ENCODE measurements around the gene SPPL2A. TPM values are rescaled to one million over a fixed set of nuclear protein-coding genes. Genes with fewer than 3 reads are reported as not detected.

Gene SPPL2A
- total and polyA plus RNA-seq, 8 donors: 70.9 to 172 (median 84.1) TPM

DNA sequence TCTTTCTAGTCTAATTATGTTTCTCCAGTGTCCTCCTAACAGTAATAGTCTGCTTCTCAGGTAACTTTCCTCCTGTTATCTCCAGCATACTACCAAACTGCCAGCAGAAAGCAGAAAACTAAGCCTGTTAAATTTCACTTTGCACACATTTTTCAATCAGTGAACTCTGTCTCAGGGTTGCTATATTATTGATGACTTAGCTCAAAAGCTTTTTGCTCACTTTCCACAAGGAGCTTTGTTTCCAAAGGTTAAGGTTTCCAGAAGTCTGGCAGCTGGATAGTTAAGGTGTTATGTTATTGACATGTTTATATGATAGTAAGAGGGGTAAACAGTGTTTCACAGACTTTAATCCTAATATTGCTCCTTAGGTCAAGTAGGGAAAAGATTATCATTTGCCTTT lies 84.0 kb downstream of the SPPL2A start:
- TF ChIP-seq, protein P1, sequence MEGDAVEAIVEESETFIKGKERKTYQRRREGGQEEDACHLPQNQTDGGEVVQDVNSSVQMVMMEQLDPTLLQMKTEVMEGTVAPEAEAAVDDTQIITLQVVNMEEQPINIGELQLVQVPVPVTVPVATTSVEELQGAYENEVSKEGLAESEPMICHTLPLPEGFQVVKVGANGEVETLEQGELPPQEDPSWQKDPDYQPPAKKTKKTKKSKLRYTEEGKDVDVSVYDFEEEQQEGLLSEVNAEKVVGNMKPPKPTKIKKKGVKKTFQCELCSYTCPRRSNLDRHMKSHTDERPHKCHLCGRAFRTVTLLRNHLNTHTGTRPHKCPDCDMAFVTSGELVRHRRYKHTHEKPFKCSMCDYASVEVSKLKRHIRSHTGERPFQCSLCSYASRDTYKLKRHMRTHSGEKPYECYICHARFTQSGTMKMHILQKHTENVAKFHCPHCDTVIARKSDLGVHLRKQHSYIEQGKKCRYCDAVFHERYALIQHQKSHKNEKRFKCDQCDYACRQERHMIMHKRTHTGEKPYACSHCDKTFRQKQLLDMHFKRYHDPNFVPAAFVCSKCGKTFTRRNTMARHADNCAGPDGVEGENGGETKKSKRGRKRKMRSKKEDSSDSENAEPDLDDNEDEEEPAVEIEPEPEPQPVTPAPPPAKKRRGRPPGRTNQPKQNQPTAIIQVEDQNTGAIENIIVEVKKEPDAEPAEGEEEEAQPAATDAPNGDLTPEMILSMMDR (IDR thresholded peaks at IDR 0.05): no peak
- DNase-seq: no peak

DNA sequence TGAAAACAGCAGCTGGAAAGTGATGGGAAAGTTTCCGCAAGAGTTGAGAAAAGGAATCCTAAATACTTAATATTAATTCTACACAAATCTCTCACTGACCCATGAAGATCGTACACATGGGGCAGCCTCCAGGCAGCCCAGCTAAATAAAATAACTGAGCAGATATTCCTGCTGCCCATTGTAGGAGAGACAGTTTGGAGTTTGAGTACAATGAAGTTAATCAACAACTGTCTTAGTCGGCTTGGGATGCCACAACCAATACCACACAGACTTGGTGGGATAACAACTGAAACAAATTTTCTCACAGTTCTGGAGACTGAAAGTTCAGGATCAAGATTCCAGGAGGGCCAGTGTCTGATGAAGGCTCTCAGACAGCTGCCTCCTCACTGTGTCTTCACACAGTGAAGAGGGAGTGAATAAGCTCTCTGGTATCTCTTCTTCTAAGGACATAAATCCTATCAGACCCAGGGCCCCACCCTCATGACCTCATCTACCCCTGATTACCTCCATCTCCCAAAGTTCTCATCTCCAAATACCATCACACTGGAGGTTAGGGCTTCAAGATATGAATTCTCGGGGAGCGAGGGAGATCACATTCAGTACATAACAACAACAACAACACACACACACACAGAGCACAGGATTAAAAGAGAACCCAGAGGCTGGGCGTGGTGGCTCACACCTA lies 88.6 kb downstream of the SPPL2A start:
- Histone ChIP-seq H3K9me3 (no peaks in the 10 kb centered on the region), H3K27ac (no peak overlapping the region), H3K36me3 (peaks cover 0 to 10% of the 10 kb centered on the region in 2 donors), H3K27me3 (no peaks in the 10 kb centered on the region), H3K4me1 (peaks cover 0 to 30% of the 10 kb centered on the region in 2 donors), H3K4me3 (no peak overlapping the region)
- intact Hi-C loops (cut with DNase I): loop anchor here (5.0 to 10.0 kb wide), 2 partner anchors 200 to 218 kb away; no protein-coding TSS in a partner anchor
- ATAC-seq (no peak), DNase-seq (no peak)
- TF ChIP-seq, protein P1 (IDR thresholded peaks at IDR 0.05): no peak

More for the DNA sequence above, 84.0 kb downstream of the SPPL2A start:
- intact Hi-C loops (cut with DNase I): loop anchor here in 1 of 2 donors (10.0 kb wide), 1 partner anchor 83 kb away; the partner anchor contains the start of gene SPPL2A
- H3K27ac ChIP-seq: no peak overlapping the region
- H3K4me3 ChIP-seq: no peak overlapping the region
- H3K27me3 ChIP-seq: no peaks in the 10 kb centered on the region
- H3K9me3 ChIP-seq: no peaks in the 10 kb centered on the region
- H3K36me3 ChIP-seq: no peaks in the 10 kb centered on the region
- H3K4me1 ChIP-seq: peaks cover 0 to 49% of the 10 kb centered on the region in 2 donors
- ATAC-seq: no peak

DNA sequence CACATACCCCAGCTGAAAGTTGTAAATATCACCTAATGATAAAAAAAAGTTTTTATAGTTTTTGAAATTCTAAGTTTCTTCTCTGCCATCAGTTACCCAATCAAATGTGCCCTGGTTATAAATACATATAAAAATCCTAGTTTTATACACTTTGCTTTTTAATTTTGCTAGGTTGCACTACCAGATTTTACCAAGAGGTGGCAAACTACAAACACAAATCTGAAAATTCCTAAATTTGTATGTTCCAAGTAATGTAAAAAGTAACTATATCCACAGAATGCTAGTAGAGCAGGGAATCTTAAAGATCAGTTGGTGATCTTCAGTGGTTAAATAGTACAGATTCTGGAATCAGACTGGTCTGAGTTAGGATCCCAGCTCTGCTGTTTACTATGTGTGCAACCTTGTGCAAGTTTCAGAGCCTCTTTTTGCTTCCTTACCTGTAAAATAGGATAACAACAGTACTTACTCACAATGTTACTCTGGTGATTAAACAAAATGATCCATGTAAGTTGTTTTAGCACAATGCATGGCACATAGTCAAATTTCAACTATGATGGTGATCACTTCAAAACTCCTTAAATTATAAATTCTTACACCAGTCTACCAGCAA lies 89.9 kb downstream of the SPPL2A start:
- H3K4me1 ChIP-seq: peaks cover 0 to 23% of the 10 kb centered on the region in 2 donors
- H3K27ac ChIP-seq: no peak overlapping the region
- TF ChIP-seq, protein P1 (IDR thresholded peaks at IDR 0.05): peak; percentile 59 to 88
- ATAC-seq (peak; percentile 33), DNase-seq (peak in 2 of 4 donors; percentile 52 to 53)
- no peaks in the 10 kb centered on the region for H3K27me3 ChIP-seq
- H3K36me3 ChIP-seq: peaks cover 0 to 10% of the 10 kb centered on the region in 2 donors
- H3K9me3 ChIP-seq: no peaks in the 10 kb centered on the region
- H3K4me3 ChIP-seq: no peak overlapping the region
- intact Hi-C loops (cut with DNase I): loop anchor here (5.0 to 10.0 kb wide), 2 partner anchors 202 to 219 kb away; no protein-coding TSS in a partner anchor

GRCh38 chr15:50670115-50670514 lies 95.4 kb downstream of the SPPL2A start:
- Histone ChIP-seq H3K4me3 (no peak overlapping the region), H3K27me3 (no peaks in the 10 kb centered on the region), H3K27ac (no peak overlapping the region), H3K9me3 (no peaks in the 10 kb centered on the region), H3K4me1 (no peaks in the 10 kb centered on the region), H3K36me3 (peaks cover 0 to 29% of the 10 kb centered on the region in 2 donors)
- ATAC-seq (no peak), DNase-seq (no peak)
- intact Hi-C loops (cut with DNase I): loop anchor here in 1 of 2 donors (10.0 kb wide), 1 partner anchor 225 kb away; no protein-coding TSS in a partner anchor
- TF ChIP-seq, protein P1 (IDR thresholded peaks at IDR 0.05): no peak

GRCh38 chr15:50669611-50670010 lies 95.9 kb downstream of the SPPL2A start:
- Histone ChIP-seq H3K4me1 (no peaks in the 10 kb centered on the region), H3K27me3 (no peaks in the 10 kb centered on the region), H3K9me3 (no peaks in the 10 kb centered on the region), H3K4me3 (no peak overlapping the region), H3K36me3 (peaks cover 0 to 34% of the 10 kb centered on the region in 2 donors), H3K27ac (no peak overlapping the region)
- TF ChIP-seq, protein P1 (IDR thresholded peaks at IDR 0.05): no peak
- DNase-seq (no peak), ATAC-seq (no peak)
- intact Hi-C loops (cut with DNase I): loop anchor here in 1 of 2 donors (10.0 kb wide), 1 partner anchor 225 kb away; no protein-coding TSS in a partner anchor

Data from left lung (tissue), 10 donors.